ENCODE data around the gene TREH.
A peak's percentile ranks its signal among the peaks of the same experiment; 100 is the strongest.

The TREH gene

DNA sequence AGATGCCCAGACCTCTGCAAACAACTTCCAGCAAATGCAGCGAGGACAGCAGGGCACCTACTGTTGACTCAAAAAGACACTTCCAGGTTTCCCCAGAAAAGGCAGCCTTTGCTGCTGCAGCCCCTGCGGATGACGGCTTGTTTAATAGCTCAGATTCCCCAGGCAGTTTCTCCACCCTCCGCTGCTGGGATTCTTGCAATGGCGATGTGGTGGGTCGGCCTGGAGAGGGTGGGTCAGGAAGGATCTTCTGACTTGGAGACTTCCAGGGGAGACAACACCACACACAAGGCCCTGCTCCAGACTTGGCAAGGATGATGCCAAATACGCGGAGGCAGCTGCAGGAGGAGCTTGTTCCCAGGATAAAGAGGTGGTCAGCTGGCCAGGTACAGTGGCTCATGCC is 17.9 kb upstream of the TREH start:
- H3K4ac ChIP-seq (ENCODE audit: low read depth in 1 of 2, low read length in 2 of 2): no peak overlapping the region
- no peak overlapping the region for H3K23ac ChIP-seq (ENCODE audit: low read length in 2 of 2)
- H3K4me1 ChIP-seq (ENCODE audit: control insufficient read depth, insufficient read depth, low read depth, low read length): peaks cover 4% of the 10 kb centered on the region
- H4K91ac ChIP-seq (ENCODE audit: low read length): no peak overlapping the region
- H3K18ac ChIP-seq (ENCODE audit: low read depth in 1 of 2, low read length in 2 of 2): no peak overlapping the region
- no peak overlapping the region for H3K14ac ChIP-seq (ENCODE audit: low read length in 2 of 2)
- no peak overlapping the region for H2BK5ac ChIP-seq (ENCODE audit: low read depth, low read length, poor library complexity, severe bottlenecking)
- H2BK15ac ChIP-seq (ENCODE audit: low read depth, poor library complexity, severe bottlenecking): no peak overlapping the region
- no peak for DNase-seq
- peaks cover 0 to 7% of the 10 kb centered on the region in 2 experiments for H3K27me3 ChIP-seq (ENCODE audit: control insufficient read depth in 1 of 2, insufficient read depth in 1 of 2, low read length in 2 of 2)
- no peak overlapping the region for H3K27ac ChIP-seq (ENCODE audit: low read length, poor library complexity, severe bottlenecking)
- no peaks in the 10 kb centered on the region for H3K9me3 ChIP-seq (ENCODE audit: control insufficient read depth, low read length)
- 87% methylated on average over 8 of the region's 8 CpGs for WGBS
- H3K9ac ChIP-seq (ENCODE audit: low read length): no peak overlapping the region
- H3K79me1 ChIP-seq (replicated peaks; ENCODE audit: low read length, poor library complexity, severe bottlenecking): no peaks in the 10 kb centered on the region
- no peak overlapping the region for H3K4me3 ChIP-seq (ENCODE audit: insufficient read depth in 1 of 2, low read depth in 1 of 2, low read length in 2 of 2)
- no peak overlapping the region for H2AK5ac ChIP-seq (ENCODE audit: low read length, severe bottlenecking)
- H3K36me3 ChIP-seq (ENCODE audit: control insufficient read depth in 1 of 2, insufficient read depth in 2 of 2, low read depth in 1 of 2, low read length in 2 of 2): no peaks in the 10 kb centered on the region
- H2AFZ ChIP-seq (ENCODE audit: low read depth, low read length): no peak overlapping the region
- no peak overlapping the region for H3K4me2 ChIP-seq (ENCODE audit: low read length, poor library complexity, severe bottlenecking)
- H2BK120ac ChIP-seq (ENCODE audit: low read depth, low read length): no peak overlapping the region
- no peak overlapping the region for H2BK12ac ChIP-seq (ENCODE audit: low read length in 2 of 2)
- H4K8ac ChIP-seq (ENCODE audit: low read length): no peak overlapping the region

DNA sequence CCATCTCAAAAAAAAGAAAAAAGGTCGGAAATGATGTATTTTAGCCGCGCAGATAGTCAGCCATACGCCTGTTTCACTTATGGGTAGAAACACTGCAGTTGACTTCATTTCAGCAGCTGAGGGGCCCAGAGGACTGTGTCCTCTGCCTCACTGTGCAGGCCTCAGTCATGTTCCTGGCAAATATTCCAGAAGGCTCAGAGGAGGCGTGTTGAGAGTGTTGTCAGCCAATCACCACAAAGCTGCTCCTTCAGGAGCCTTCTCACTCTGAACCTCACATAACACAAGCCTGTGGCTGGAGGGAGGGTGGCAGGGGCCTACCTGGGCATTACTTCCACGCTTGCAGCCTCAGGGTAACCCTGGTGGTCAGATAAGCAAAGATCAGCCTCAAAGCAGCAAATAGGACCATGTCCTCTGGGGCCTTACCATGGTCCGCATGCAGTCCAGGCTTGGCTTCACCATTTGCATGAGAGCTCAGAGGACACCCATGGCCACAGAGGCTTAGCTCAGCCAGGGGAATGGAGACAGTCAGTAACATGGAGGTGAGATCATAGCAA is 17.3 kb upstream of the TREH start:
- H2AFZ ChIP-seq (ENCODE audit: low read depth, low read length): no peak overlapping the region
- H3K27ac ChIP-seq (ENCODE audit: low read length, poor library complexity, severe bottlenecking): no peak overlapping the region
- no peak overlapping the region for H2AK5ac ChIP-seq (ENCODE audit: low read length, severe bottlenecking)
- peaks cover 0 to 7% of the 10 kb centered on the region in 2 experiments for H3K27me3 ChIP-seq (ENCODE audit: control insufficient read depth in 1 of 2, insufficient read depth in 1 of 2, low read length in 2 of 2)
- no peak overlapping the region for H3K9ac ChIP-seq (ENCODE audit: low read length)
- no peak overlapping the region for H3K18ac ChIP-seq (ENCODE audit: low read depth in 1 of 2, low read length in 2 of 2)
- H3K4me2 ChIP-seq (ENCODE audit: low read length, poor library complexity, severe bottlenecking): no peak overlapping the region
- H4K91ac ChIP-seq (ENCODE audit: low read length): no peak overlapping the region
- peaks cover 10% of the 10 kb centered on the region for H3K4me1 ChIP-seq (ENCODE audit: control insufficient read depth, insufficient read depth, low read depth, low read length)
- H3K9me3 ChIP-seq (ENCODE audit: control insufficient read depth, low read length): no peaks in the 10 kb centered on the region
- no peak for DNase-seq
- H3K79me1 ChIP-seq (replicated peaks; ENCODE audit: low read length, poor library complexity, severe bottlenecking): no peaks in the 10 kb centered on the region
- H3K4ac ChIP-seq (ENCODE audit: low read depth in 1 of 2, low read length in 2 of 2): no peak overlapping the region
- H3K4me3 ChIP-seq (ENCODE audit: insufficient read depth in 1 of 2, low read depth in 1 of 2, low read length in 2 of 2): no peak overlapping the region
- no peak overlapping the region for H2BK15ac ChIP-seq (ENCODE audit: low read depth, poor library complexity, severe bottlenecking)
- no peak overlapping the region for H4K8ac ChIP-seq (ENCODE audit: low read length)
- H3K36me3 ChIP-seq (ENCODE audit: control insufficient read depth in 1 of 2, insufficient read depth in 2 of 2, low read depth in 1 of 2, low read length in 2 of 2): no peaks in the 10 kb centered on the region
- H2BK12ac ChIP-seq (ENCODE audit: low read length in 2 of 2): no peak overlapping the region
- 94% methylated on average over 7 of the region's 7 CpGs for WGBS
- no peak overlapping the region for H2BK5ac ChIP-seq (ENCODE audit: low read depth, low read length, poor library complexity, severe bottlenecking)
- no peak overlapping the region for H3K23ac ChIP-seq (ENCODE audit: low read length in 2 of 2)
- no peak overlapping the region for H3K14ac ChIP-seq (ENCODE audit: low read length in 2 of 2)
- H2BK120ac ChIP-seq (ENCODE audit: low read depth, low read length): no peak overlapping the region

DNA sequence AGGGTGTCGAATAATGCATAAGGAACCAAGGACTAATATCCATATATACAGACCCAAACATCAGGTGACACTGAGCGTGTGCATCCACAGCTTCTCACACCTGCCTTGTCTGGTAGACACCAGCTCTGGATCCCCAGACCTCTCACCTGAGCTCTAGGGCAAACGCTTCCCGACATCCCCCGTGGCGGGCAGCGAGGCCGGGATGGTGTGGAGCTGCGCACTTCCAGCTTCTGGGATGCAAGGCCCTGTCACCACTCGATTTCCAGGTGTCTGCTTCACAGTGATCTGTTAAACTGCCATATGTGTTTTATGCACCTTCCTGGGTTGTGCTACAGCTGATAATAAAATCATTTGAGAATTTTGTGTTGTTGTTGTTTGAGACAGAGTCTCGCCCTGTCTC is 15.3 kb upstream of the TREH start:
- DNase-seq: no peak
- H3K9ac ChIP-seq (ENCODE audit: low read length): no peak overlapping the region
- H2BK12ac ChIP-seq (ENCODE audit: low read length in 2 of 2): no peak overlapping the region
- peaks cover 12% of the 10 kb centered on the region for H3K4me1 ChIP-seq (ENCODE audit: control insufficient read depth, insufficient read depth, low read depth, low read length)
- no peak overlapping the region for H4K91ac ChIP-seq (ENCODE audit: low read length)
- H2BK120ac ChIP-seq (ENCODE audit: low read depth, low read length): no peak overlapping the region
- H3K14ac ChIP-seq (ENCODE audit: low read length in 2 of 2): peak overlapping the region in 1 of 2 experiments; percentile 64
- peaks cover 0 to 7% of the 10 kb centered on the region in 2 experiments for H3K27me3 ChIP-seq (ENCODE audit: control insufficient read depth in 1 of 2, insufficient read depth in 1 of 2, low read length in 2 of 2)
- H2AK5ac ChIP-seq (ENCODE audit: low read length, severe bottlenecking): no peak overlapping the region
- H4K8ac ChIP-seq (ENCODE audit: low read length): no peak overlapping the region
- no peak overlapping the region for H3K4me3 ChIP-seq (ENCODE audit: insufficient read depth in 1 of 2, low read depth in 1 of 2, low read length in 2 of 2)
- no peak overlapping the region for H3K4ac ChIP-seq (ENCODE audit: low read depth in 1 of 2, low read length in 2 of 2)
- H3K23ac ChIP-seq (ENCODE audit: low read length in 2 of 2): no peak overlapping the region
- H3K9me3 ChIP-seq (ENCODE audit: control insufficient read depth, low read length): no peaks in the 10 kb centered on the region
- no peak overlapping the region for H2AFZ ChIP-seq (ENCODE audit: low read depth, low read length)
- no peak overlapping the region for H2BK15ac ChIP-seq (ENCODE audit: low read depth, poor library complexity, severe bottlenecking)
- 92% methylated on average over 11 of the region's 11 CpGs for whole genome bisulfite sequencing
- no peak overlapping the region for H3K27ac ChIP-seq (ENCODE audit: low read length, poor library complexity, severe bottlenecking)
- no peak overlapping the region for H2BK5ac ChIP-seq (ENCODE audit: low read depth, low read length, poor library complexity, severe bottlenecking)
- no peak overlapping the region for H3K4me2 ChIP-seq (ENCODE audit: low read length, poor library complexity, severe bottlenecking)
- no peaks in the 10 kb centered on the region for H3K79me1 ChIP-seq (replicated peaks; ENCODE audit: low read length, poor library complexity, severe bottlenecking)
- H3K18ac ChIP-seq (ENCODE audit: low read depth in 1 of 2, low read length in 2 of 2): no peak overlapping the region
- no peaks in the 10 kb centered on the region for H3K36me3 ChIP-seq (ENCODE audit: control insufficient read depth in 1 of 2, insufficient read depth in 2 of 2, low read depth in 1 of 2, low read length in 2 of 2)

DNA sequence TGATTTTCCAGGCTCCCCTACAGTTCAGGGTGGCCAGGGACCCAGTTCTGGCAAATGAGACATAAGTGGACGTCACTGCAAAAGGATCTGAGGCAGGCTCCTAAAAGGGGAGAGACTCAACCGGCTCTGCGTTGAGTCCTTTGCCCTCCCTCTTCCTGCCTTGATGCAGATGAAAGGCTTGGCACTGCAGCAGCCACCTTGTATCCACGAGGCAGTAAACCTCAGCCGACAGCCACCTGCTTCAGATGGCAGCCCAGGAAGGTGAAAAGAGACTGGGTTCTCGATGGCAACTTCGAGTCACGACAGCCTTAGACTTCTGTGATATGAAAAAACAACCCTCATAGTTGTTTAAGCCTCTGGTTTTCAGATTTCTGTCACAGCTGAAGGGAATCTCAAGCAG is 14.7 kb upstream of the TREH start:
- no peak overlapping the region for H3K4me2 ChIP-seq (ENCODE audit: low read length, poor library complexity, severe bottlenecking)
- H3K27ac ChIP-seq (ENCODE audit: low read length, poor library complexity, severe bottlenecking): no peak overlapping the region
- H2AK5ac ChIP-seq (ENCODE audit: low read length, severe bottlenecking): no peak overlapping the region
- H3K27me3 ChIP-seq (ENCODE audit: control insufficient read depth in 1 of 2, insufficient read depth in 1 of 2, low read length in 2 of 2): peaks cover 0 to 7% of the 10 kb centered on the region in 2 experiments
- H3K14ac ChIP-seq (ENCODE audit: low read length in 2 of 2): no peak overlapping the region
- no peak overlapping the region for H3K18ac ChIP-seq (ENCODE audit: low read depth in 1 of 2, low read length in 2 of 2)
- H3K4ac ChIP-seq (ENCODE audit: low read depth in 1 of 2, low read length in 2 of 2): no peak overlapping the region
- H3K4me1 ChIP-seq (ENCODE audit: control insufficient read depth, insufficient read depth, low read depth, low read length): peaks cover 16% of the 10 kb centered on the region
- H3K4me3 ChIP-seq (ENCODE audit: insufficient read depth in 1 of 2, low read depth in 1 of 2, low read length in 2 of 2): no peak overlapping the region
- H3K9ac ChIP-seq (ENCODE audit: low read length): no peak overlapping the region
- no peak overlapping the region for H2BK120ac ChIP-seq (ENCODE audit: low read depth, low read length)
- no peaks in the 10 kb centered on the region for H3K9me3 ChIP-seq (ENCODE audit: control insufficient read depth, low read length)
- no peaks in the 10 kb centered on the region for H3K36me3 ChIP-seq (ENCODE audit: control insufficient read depth in 1 of 2, insufficient read depth in 2 of 2, low read depth in 1 of 2, low read length in 2 of 2)
- no peak overlapping the region for H2BK15ac ChIP-seq (ENCODE audit: low read depth, poor library complexity, severe bottlenecking)
- H4K91ac ChIP-seq (ENCODE audit: low read length): no peak overlapping the region
- no peak overlapping the region for H2AFZ ChIP-seq (ENCODE audit: low read depth, low read length)
- H4K8ac ChIP-seq (ENCODE audit: low read length): no peak overlapping the region
- 89% methylated on average over 8 of the region's 8 CpGs for WGBS
- no peaks in the 10 kb centered on the region for H3K79me1 ChIP-seq (replicated peaks; ENCODE audit: low read length, poor library complexity, severe bottlenecking)
- no peak overlapping the region for H3K23ac ChIP-seq (ENCODE audit: low read length in 2 of 2)
- H2BK5ac ChIP-seq (ENCODE audit: low read depth, low read length, poor library complexity, severe bottlenecking): no peak overlapping the region
- no peak overlapping the region for H2BK12ac ChIP-seq (ENCODE audit: low read length in 2 of 2)
- no peak for DNase-seq
